HEK293 (cell line): ENCODE results near the gene ACOT9.

Source experiments
- GLIS1 ChIP-seq: fragments of 450-650 bp; formaldehyde crosslinking; IDR thresholded peaks from 2 replicates; pipeline ENCODE4 v1.5.1; 2016; ENCODE audit warnings: missing biosample characterization, missing genetic modification characterization
- OSR2 ChIP-seq: fragments of 450-650 bp; formaldehyde crosslinking; IDR thresholded peaks from 2 replicates; pipeline ENCODE4 v1.5.1; 2016; ENCODE audit warnings: missing biosample characterization, missing genetic modification characterization
- PRDM10 ChIP-seq: fragments of 450-650 bp; formaldehyde crosslinking; IDR thresholded peaks from 2 replicates; pipeline ENCODE4 v1.5.1; 2016; ENCODE audit warnings: missing biosample characterization, missing genetic modification characterization
- SCRT1 ChIP-seq: fragments of 450-650 bp; formaldehyde crosslinking; IDR thresholded peaks from 2 replicates; pipeline ENCODE4 v1.5.1; 2016; ENCODE audit warnings: missing biosample characterization, missing genetic modification characterization, borderline replicate concordance
- WT1 ChIP-seq: fragments of 450-650 bp; formaldehyde crosslinking; IDR thresholded peaks from 2 replicates; pipeline ENCODE4 v1.5.1; 2016; ENCODE audit warnings: missing biosample characterization, missing genetic modification characterization
- ZEB2 ChIP-seq: fragments of 450-650 bp; formaldehyde crosslinking; IDR thresholded peaks from 2 replicates; pipeline ENCODE4 v1.5.1; 2016; ENCODE audit warnings: missing biosample characterization, missing genetic modification characterization
- ZIC2 ChIP-seq: fragments of 450-650 bp; formaldehyde crosslinking; IDR thresholded peaks from 2 replicates; pipeline ENCODE4 v1.5.1; 2016; ENCODE audit warnings: missing biosample characterization, missing genetic modification characterization
- ZNF10 ChIP-seq: fragments of 450-650 bp; formaldehyde crosslinking; IDR thresholded peaks from 2 replicates; pipeline ENCODE4 v1.5.1; 2017; ENCODE audit warnings: missing biosample characterization, missing genetic modification characterization
- ZNF184 ChIP-seq: fragments of 450-650 bp; IDR thresholded peaks from 2 replicates; pipeline ENCODE4 v1.5.1; 2018; ENCODE audit warnings: missing biosample characterization, mild to moderate bottlenecking, missing genetic modification characterization
- ZNF19 ChIP-seq: fragments of 450-650 bp; formaldehyde crosslinking; IDR thresholded peaks from 2 replicates; pipeline ENCODE4; 2016; ENCODE audit warnings: missing biosample characterization, missing genetic modification characterization, low read depth
- ZNF2 ChIP-seq: fragments of 450-650 bp; formaldehyde crosslinking; IDR thresholded peaks from 2 replicates; pipeline ENCODE4 v1.5.1; 2016; ENCODE audit warnings: missing biosample characterization, missing genetic modification characterization
- ZNF24 ChIP-seq: fragments of 450-650 bp; formaldehyde crosslinking; IDR thresholded peaks from 2 replicates; pipeline ENCODE4 v1.5.1; 2016; ENCODE audit warnings: missing biosample characterization, missing genetic modification characterization
- ZNF48 ChIP-seq: fragments of 450-650 bp; formaldehyde crosslinking; IDR thresholded peaks from 2 replicates; pipeline ENCODE4 v1.5.1; 2016; ENCODE audit warnings: missing biosample characterization, missing genetic modification characterization
- ZNF529 ChIP-seq: fragments of 450-650 bp; formaldehyde crosslinking; IDR thresholded peaks from 2 replicates; pipeline ENCODE4 v1.5.1; 2017; ENCODE audit warnings: missing genetic modification characterization, missing biosample characterization; ENCODE audit not compliant: insufficient replicate concordance
- ZNF544 ChIP-seq: fragments of 450-650 bp; formaldehyde crosslinking; IDR thresholded peaks from 2 replicates; pipeline ENCODE4 v1.5.0; 2017; ENCODE audit warnings: missing biosample characterization, missing genetic modification characterization
- ZNF561 ChIP-seq: fragments of 450-650 bp; IDR thresholded peaks from 2 replicates; pipeline ENCODE4 v1.5.1; 2018; ENCODE audit warnings: missing biosample characterization, missing genetic modification characterization, borderline replicate concordance
- ZNF701 ChIP-seq: fragments of 450-650 bp; formaldehyde crosslinking; IDR thresholded peaks from 2 replicates; pipeline ENCODE4 v1.5.1; 2016; ENCODE audit warnings: missing biosample characterization, missing genetic modification characterization
- ZNF76 ChIP-seq: fragments of 450-650 bp; formaldehyde crosslinking; IDR thresholded peaks from 2 replicates; pipeline ENCODE4; 2016; ENCODE audit warnings: low read depth, missing biosample characterization, missing genetic modification characterization, borderline replicate concordance
- ZNF768 ChIP-seq: fragments of 450-650 bp; formaldehyde crosslinking; IDR thresholded peaks from 2 replicates; pipeline ENCODE4 v1.5.1; 2018; ENCODE audit warnings: missing biosample characterization, mild to moderate bottlenecking, missing genetic modification characterization
- ZNF776 ChIP-seq: fragments of 450-650 bp; formaldehyde crosslinking; IDR thresholded peaks from 2 replicates; pipeline ENCODE4 v1.5.0; 2017; ENCODE audit warnings: missing biosample characterization, missing genetic modification characterization, borderline replicate concordance
- ZSCAN30 ChIP-seq: fragments of 450-650 bp; IDR thresholded peaks from 2 replicates; pipeline ENCODE4 v1.5.1; 2018; ENCODE audit warnings: missing biosample characterization, mild to moderate bottlenecking, missing genetic modification characterization, moderate library complexity
- TF ChIP-seq, protein P1 (sequence below): fragments of 450-650 bp; formaldehyde crosslinking; IDR thresholded peaks from 2 replicates; pipeline ENCODE4 v1.5.1; 2016; ENCODE audit warnings: missing biosample characterization, missing genetic modification characterization
- TF ChIP-seq, protein P2 (sequence below): fragments of 450-650 bp; formaldehyde crosslinking; IDR thresholded peaks from 2 replicates; pipeline ENCODE4 v1.5.1; 2016; ENCODE audit warnings: missing biosample characterization, missing genetic modification characterization

ACOT9 gene

GRCh38 chrX:23789386-23790154, 46.5 kb upstream of the ACOT9 start (continued):
- TF ChIP-seq, protein P1, sequence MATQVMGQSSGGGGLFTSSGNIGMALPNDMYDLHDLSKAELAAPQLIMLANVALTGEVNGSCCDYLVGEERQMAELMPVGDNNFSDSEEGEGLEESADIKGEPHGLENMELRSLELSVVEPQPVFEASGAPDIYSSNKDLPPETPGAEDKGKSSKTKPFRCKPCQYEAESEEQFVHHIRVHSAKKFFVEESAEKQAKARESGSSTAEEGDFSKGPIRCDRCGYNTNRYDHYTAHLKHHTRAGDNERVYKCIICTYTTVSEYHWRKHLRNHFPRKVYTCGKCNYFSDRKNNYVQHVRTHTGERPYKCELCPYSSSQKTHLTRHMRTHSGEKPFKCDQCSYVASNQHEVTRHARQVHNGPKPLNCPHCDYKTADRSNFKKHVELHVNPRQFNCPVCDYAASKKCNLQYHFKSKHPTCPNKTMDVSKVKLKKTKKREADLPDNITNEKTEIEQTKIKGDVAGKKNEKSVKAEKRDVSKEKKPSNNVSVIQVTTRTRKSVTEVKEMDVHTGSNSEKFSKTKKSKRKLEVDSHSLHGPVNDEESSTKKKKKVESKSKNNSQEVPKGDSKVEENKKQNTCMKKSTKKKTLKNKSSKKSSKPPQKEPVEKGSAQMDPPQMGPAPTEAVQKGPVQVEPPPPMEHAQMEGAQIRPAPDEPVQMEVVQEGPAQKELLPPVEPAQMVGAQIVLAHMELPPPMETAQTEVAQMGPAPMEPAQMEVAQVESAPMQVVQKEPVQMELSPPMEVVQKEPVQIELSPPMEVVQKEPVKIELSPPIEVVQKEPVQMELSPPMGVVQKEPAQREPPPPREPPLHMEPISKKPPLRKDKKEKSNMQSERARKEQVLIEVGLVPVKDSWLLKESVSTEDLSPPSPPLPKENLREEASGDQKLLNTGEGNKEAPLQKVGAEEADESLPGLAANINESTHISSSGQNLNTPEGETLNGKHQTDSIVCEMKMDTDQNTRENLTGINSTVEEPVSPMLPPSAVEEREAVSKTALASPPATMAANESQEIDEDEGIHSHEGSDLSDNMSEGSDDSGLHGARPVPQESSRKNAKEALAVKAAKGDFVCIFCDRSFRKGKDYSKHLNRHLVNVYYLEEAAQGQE (tag by site-specific recombination): no peak
- peak; percentile 56 for TF ChIP-seq GLIS1
- TF ChIP-seq PRDM10 (tag by site-specific recombination): peak; percentile 76
- 0 out of 2 replicates have a peak, but pooled peaks have one; percentile 32 for TF ChIP-seq ZEB2
- 0 out of 2 replicates have a peak, but pooled peaks have one; percentile 59 for TF ChIP-seq ZNF184 (tag by site-specific recombination)
- TF ChIP-seq ZNF24 (tag by site-specific recombination): peak; percentile 58; the same call in 1 of the 2 replicates
- TF ChIP-seq ZNF2 (tag by site-specific recombination): peak; percentile 30; the same call in 1 of the 2 replicates
- peak; percentile 42 for TF ChIP-seq SCRT1
- TF ChIP-seq ZNF768 (tag by site-specific recombination): no peak
- no peak for TF ChIP-seq ZNF48
- no peak for TF ChIP-seq ZNF776
- 0 out of 2 replicates have a peak, but pooled peaks have one; percentile 51 for TF ChIP-seq WT1 (tag by site-specific recombination)
- peak; percentile 39; the same call in 1 of the 2 replicates for TF ChIP-seq ZNF561
- TF ChIP-seq ZNF529 (tag by site-specific recombination): no peak
- TF ChIP-seq OSR2: peak; percentile 98
- no peak for TF ChIP-seq ZNF19 (tag by site-specific recombination)
- no peak for TF ChIP-seq ZNF544 (tag by site-specific recombination)
- TF ChIP-seq, protein P2, sequence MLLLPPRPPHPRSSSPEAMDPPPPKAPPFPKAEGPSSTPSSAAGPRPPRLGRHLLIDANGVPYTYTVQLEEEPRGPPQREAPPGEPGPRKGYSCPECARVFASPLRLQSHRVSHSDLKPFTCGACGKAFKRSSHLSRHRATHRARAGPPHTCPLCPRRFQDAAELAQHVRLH: 0 out of 2 replicates have a peak, but pooled peaks have one; percentile 7
- peak; percentile 80 for TF ChIP-seq ZIC2 (tag by site-specific recombination)
- peak; percentile 32; the same call in 1 of the 2 replicates for TF ChIP-seq ZSCAN30 (tag by site-specific recombination)
- no peak for TF ChIP-seq ZNF701 (tag by site-specific recombination)
- TF ChIP-seq ZNF76: 0 out of 2 replicates have a peak, but pooled peaks have one; percentile 8
- peak; percentile 100 for TF ChIP-seq ZNF10 (tag by site-specific recombination)
